ENCODE measurements around the gene FOCAD.

Gene FOCAD

GRCh38 chr9:20659474-20659967 lies 24.5 kb upstream of the FOCAD start:
- Histone ChIP-seq H3K4me1 (ENCODE audit: low read length) (peaks cover 6% of the 10 kb centered on the region; the same call in 1 of the 2 replicates), H4K20me1 (ENCODE audit: insufficient read depth, low read length) (no peaks in the 10 kb centered on the region), H3K9me2 (replicated peaks; ENCODE audit: insufficient read depth, low read length) (no peaks in the 10 kb centered on the region), H3K27me3 (replicated peaks; ENCODE audit: insufficient read depth, low read length) (no peaks in the 10 kb centered on the region), H3K9me3 (replicated peaks; ENCODE audit: insufficient read depth, low read length) (no peaks in the 10 kb centered on the region), H3F3A (ENCODE audit: insufficient read depth, low read length) (no peaks in the 10 kb centered on the region), H3K36me3 (replicated peaks; ENCODE audit: insufficient read depth, low read length) (no peaks in the 10 kb centered on the region), H3K9ac (ENCODE audit: low read length) (no peak overlapping the region), H2AFZ (ENCODE audit: low read length) (no peak overlapping the region), H3K79me2 (ENCODE audit: low read length) (peaks cover 37% of the 10 kb centered on the region), H3K27ac (ENCODE audit: low read length) (no peak overlapping the region), H3K4me3 (ENCODE audit: low read length) (peak overlapping the region; percentile 68), H3K4me2 (ENCODE audit: low read depth, low read length) (peak overlapping the region; percentile 49)
- TF ChIP-seq CTCF (IDR thresholded peaks at IDR 0.05; ENCODE audit: low read length), result no peak
- TF ChIP-seq EZH2phosphoT487 (IDR thresholded peaks at IDR 0.05; ENCODE audit: low read length), result no peak
- TF ChIP-seq EZH2 (optimal IDR thresholded peaks at IDR 0.05; ENCODE audit: low read depth, low read length), result no peak
- DNase-seq, result no peak

- no peaks in the 10 kb centered on the region for H3K9me2 ChIP-seq (replicated peaks; ENCODE audit: insufficient read depth, low read length)
- DNase-seq, result no peak
- H3F3A ChIP-seq (ENCODE audit: insufficient read depth, low read length), result no peaks in the 10 kb centered on the region
- no peak overlapping the region for H3K4me2 ChIP-seq (ENCODE audit: low read depth, low read length)
- no peak overlapping the region for H2AFZ ChIP-seq (ENCODE audit: low read length)
- no peak overlapping the region for H3K27ac ChIP-seq (ENCODE audit: low read length)
- peaks cover 6% of the 10 kb centered on the region; the same call in 1 of the 2 replicates for H3K4me1 ChIP-seq (ENCODE audit: low read length)
- H3K9me3 ChIP-seq (replicated peaks; ENCODE audit: insufficient read depth, low read length), result no peaks in the 10 kb centered on the region
- TF ChIP-seq EZH2 (optimal IDR thresholded peaks at IDR 0.05; ENCODE audit: low read depth, low read length) (no peak), CTCF (IDR thresholded peaks at IDR 0.05; ENCODE audit: low read length) (no peak), EZH2phosphoT487 (IDR thresholded peaks at IDR 0.05; ENCODE audit: low read length) (no peak)
- peaks cover 44% of the 10 kb centered on the region for H3K79me2 ChIP-seq (ENCODE audit: low read length)
- H3K4me3 ChIP-seq (ENCODE audit: low read length), result no peak overlapping the region
- H3K27me3 ChIP-seq (replicated peaks; ENCODE audit: insufficient read depth, low read length), result no peaks in the 10 kb centered on the region
- H4K20me1 ChIP-seq (ENCODE audit: insufficient read depth, low read length), result no peaks in the 10 kb centered on the region
- no peak overlapping the region for H3K9ac ChIP-seq (ENCODE audit: low read length)
- no peaks in the 10 kb centered on the region for H3K36me3 ChIP-seq (replicated peaks; ENCODE audit: insufficient read depth, low read length)
These were observed 21.9 kb upstream of the FOCAD start for GRCh38 chr9:20662156-20662555.

GRCh38 chr9:20663133-20663532 lies 20.9 kb upstream of the FOCAD start:
- H3K4me2 ChIP-seq (ENCODE audit: low read depth, low read length), result no peak overlapping the region
- no peak overlapping the region for H3K4me3 ChIP-seq (ENCODE audit: low read length)
- TF ChIP-seq EZH2phosphoT487 (IDR thresholded peaks at IDR 0.05; ENCODE audit: low read length), result no peak
- TF ChIP-seq CTCF (IDR thresholded peaks at IDR 0.05; ENCODE audit: low read length), result no peak
- no peak for TF ChIP-seq EZH2 (optimal IDR thresholded peaks at IDR 0.05; ENCODE audit: low read depth, low read length)
- H3K9me2 ChIP-seq (replicated peaks; ENCODE audit: insufficient read depth, low read length), result no peaks in the 10 kb centered on the region
- H4K20me1 ChIP-seq (ENCODE audit: insufficient read depth, low read length), result no peaks in the 10 kb centered on the region
- no peaks in the 10 kb centered on the region for H3K9me3 ChIP-seq (replicated peaks; ENCODE audit: insufficient read depth, low read length)
- no peak overlapping the region for H2AFZ ChIP-seq (ENCODE audit: low read length)
- peaks cover 6% of the 10 kb centered on the region; the same call in 1 of the 2 replicates for H3K4me1 ChIP-seq (ENCODE audit: low read length)
- DNase-seq, result no peak
- H3K79me2 ChIP-seq (ENCODE audit: low read length), result peaks cover 44% of the 10 kb centered on the region
- H3K9ac ChIP-seq (ENCODE audit: low read length), result no peak overlapping the region
- no peaks in the 10 kb centered on the region for H3K27me3 ChIP-seq (replicated peaks; ENCODE audit: insufficient read depth, low read length)
- no peak overlapping the region for H3K27ac ChIP-seq (ENCODE audit: low read length)
- H3K36me3 ChIP-seq (replicated peaks; ENCODE audit: insufficient read depth, low read length), result no peaks in the 10 kb centered on the region
- H3F3A ChIP-seq (ENCODE audit: insufficient read depth, low read length), result no peaks in the 10 kb centered on the region
